ENCODE results near the gene CDCA4. TPM values are rescaled to one million over a fixed set of nuclear protein-coding genes. Genes with fewer than 3 reads are reported as not detected.

Gene CDCA4
- total and polyA plus RNA-seq, 2 experiments from 2014 or later = 13.6 to 17.1 TPM

DNA sequence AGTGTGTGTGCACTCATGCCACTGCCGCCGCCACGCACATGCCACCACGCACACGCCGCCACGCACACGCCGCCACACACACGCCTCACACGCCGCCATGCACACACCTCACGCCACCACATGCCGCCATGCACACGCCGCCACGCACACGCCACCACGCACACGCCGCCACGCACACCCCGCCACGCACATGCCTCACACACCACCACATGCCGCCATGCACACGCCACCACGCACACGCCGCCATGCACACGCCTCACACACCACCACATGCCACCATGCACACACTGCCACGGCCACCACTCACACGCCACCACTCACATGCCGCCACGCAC, 29.0 kb downstream of the CDCA4 start:
- H3K36me3 ChIP-seq (replicated peaks; ENCODE audit: insufficient read depth, low read depth) = no peaks in the 10 kb centered on the region
- WGBS (ENCODE audit: low lambda C conversion rate, missing lambda C conversion rate) = 96% methylated on average over 18 of the region's 34 CpGs

DNA sequence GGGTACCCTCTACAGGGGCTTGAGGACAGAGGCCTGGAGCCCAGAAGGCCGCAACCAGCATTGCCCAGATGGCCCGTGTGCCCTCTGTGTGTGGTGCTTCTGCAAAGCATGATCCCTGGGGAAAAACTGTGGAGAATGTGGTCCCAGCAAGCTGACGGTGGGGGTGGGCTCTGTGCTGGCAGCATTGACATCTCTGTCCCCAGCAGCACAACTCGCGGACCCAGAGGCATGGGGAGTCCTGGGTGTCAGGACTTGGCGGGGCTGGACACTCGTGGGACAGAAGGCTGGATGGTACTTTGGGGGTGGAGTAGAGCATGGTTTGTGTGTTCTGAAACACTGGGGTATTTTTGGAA, 31.0 kb downstream of the CDCA4 start:
- WGBS (ENCODE audit: low lambda C conversion rate, missing lambda C conversion rate) = 92% methylated on average over 7 of the region's 7 CpGs
- Histone ChIP-seq H3K4me1 (ENCODE audit: insufficient read depth) (peaks cover 7% of the 10 kb centered on the region), H3K27ac (no peak overlapping the region), H3K27me3 (no peaks in the 10 kb centered on the region), H3K9me2 (replicated peaks; ENCODE audit: insufficient read depth) (no peaks in the 10 kb centered on the region), H3K4me3 (no peak overlapping the region), H3K4me2 (no peak overlapping the region), H3K79me2 (peaks cover 4% of the 10 kb centered on the region), H3K9me3 (ENCODE audit: low read depth) (no peaks in the 10 kb centered on the region), H2AFZ (no peak overlapping the region), H3K36me3 (replicated peaks; ENCODE audit: insufficient read depth, low read depth) (no peaks in the 10 kb centered on the region), H4K20me1 (ENCODE audit: insufficient read depth, poor library complexity, severe bottlenecking) (no peaks in the 10 kb centered on the region)
- DNase-seq (ENCODE audit: low spot score) = no peak
- TF ChIP-seq, protein P1, sequence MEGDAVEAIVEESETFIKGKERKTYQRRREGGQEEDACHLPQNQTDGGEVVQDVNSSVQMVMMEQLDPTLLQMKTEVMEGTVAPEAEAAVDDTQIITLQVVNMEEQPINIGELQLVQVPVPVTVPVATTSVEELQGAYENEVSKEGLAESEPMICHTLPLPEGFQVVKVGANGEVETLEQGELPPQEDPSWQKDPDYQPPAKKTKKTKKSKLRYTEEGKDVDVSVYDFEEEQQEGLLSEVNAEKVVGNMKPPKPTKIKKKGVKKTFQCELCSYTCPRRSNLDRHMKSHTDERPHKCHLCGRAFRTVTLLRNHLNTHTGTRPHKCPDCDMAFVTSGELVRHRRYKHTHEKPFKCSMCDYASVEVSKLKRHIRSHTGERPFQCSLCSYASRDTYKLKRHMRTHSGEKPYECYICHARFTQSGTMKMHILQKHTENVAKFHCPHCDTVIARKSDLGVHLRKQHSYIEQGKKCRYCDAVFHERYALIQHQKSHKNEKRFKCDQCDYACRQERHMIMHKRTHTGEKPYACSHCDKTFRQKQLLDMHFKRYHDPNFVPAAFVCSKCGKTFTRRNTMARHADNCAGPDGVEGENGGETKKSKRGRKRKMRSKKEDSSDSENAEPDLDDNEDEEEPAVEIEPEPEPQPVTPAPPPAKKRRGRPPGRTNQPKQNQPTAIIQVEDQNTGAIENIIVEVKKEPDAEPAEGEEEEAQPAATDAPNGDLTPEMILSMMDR (IDR thresholded peaks at IDR 0.05; ENCODE audit: poor library complexity) = no peak
- no peak for TF ChIP-seq EZH2phosphoT487 (IDR thresholded peaks at IDR 0.05; ENCODE audit: low read depth, severe bottlenecking, unreplicated experiment)

More for the DNA sequence above, 29.0 kb downstream of the CDCA4 start:
- Histone ChIP-seq H4K20me1 (ENCODE audit: insufficient read depth, poor library complexity, severe bottlenecking) (no peaks in the 10 kb centered on the region), H3K79me2 (peaks cover under 1% of the 10 kb centered on the region), H3K4me2 (no peak overlapping the region), H3K9me2 (replicated peaks; ENCODE audit: insufficient read depth) (no peaks in the 10 kb centered on the region), H3K9me3 (ENCODE audit: low read depth) (no peaks in the 10 kb centered on the region), H2AFZ (no peak overlapping the region), H3K27ac (no peak overlapping the region), H3K4me1 (ENCODE audit: insufficient read depth) (no peaks in the 10 kb centered on the region), H3K27me3 (no peaks in the 10 kb centered on the region), H3K4me3 (no peak overlapping the region)
- DNase-seq (ENCODE audit: low spot score) = no peak
- TF ChIP-seq EZH2phosphoT487 (IDR thresholded peaks at IDR 0.05; ENCODE audit: low read depth, severe bottlenecking, unreplicated experiment) (no peak), EZH2 (IDR thresholded peaks at IDR 0.05; ENCODE audit: borderline replicate concordance) (no peak)
- TF ChIP-seq, protein P1 (IDR thresholded peaks at IDR 0.05; ENCODE audit: poor library complexity) = no peak

DNA sequence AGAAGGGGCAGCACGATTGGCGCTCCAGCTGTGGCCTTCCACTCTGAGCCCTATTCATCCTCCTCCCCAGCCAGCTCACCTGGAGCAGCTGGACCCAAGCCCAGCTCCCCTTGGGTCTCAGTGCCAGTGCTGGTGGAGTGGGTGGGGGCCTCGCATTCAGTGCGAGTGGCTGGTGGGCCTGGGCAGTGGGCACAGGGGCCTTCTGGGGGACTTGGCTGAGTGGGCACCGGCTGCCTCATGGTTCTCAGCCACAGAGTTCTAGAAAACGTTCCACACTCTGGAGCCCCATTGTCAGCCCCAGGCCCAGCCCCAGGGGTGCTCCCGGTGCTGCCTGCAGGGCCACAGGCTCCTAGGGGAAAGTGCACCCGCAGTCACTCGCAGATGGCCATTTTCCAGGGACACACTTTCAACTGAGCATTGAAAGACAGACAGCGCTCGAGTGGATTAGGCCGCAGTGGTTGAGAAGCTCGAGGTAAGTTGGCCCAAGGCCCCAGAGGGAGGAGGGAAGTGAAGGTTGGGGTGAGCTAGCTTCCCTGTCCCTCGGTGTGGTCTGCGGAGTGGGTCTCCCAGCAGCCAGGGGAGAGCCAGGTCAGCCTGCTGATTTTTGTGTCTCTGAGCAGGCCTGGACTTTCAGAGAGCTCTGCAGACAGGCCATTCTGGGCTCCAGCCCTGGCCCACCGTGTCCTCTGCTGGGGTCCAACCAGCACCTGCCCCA, 31.5 kb downstream of the CDCA4 start:
- Histone ChIP-seq H3K27ac (no peak overlapping the region), H3K9me3 (ENCODE audit: low read depth) (no peaks in the 10 kb centered on the region), H3K4me2 (no peak overlapping the region), H3K27me3 (no peaks in the 10 kb centered on the region), H3K4me3 (no peak overlapping the region), H4K20me1 (ENCODE audit: insufficient read depth, poor library complexity, severe bottlenecking) (no peaks in the 10 kb centered on the region), H2AFZ (no peak overlapping the region), H3K79me2 (peaks cover 4% of the 10 kb centered on the region), H3K36me3 (replicated peaks; ENCODE audit: insufficient read depth, low read depth) (no peaks in the 10 kb centered on the region), H3K4me1 (ENCODE audit: insufficient read depth) (peaks cover 7% of the 10 kb centered on the region), H3K9me2 (replicated peaks; ENCODE audit: insufficient read depth) (no peaks in the 10 kb centered on the region)
- no peak for TF ChIP-seq EZH2phosphoT487 (IDR thresholded peaks at IDR 0.05; ENCODE audit: low read depth, severe bottlenecking, unreplicated experiment)
- TF ChIP-seq, protein P1 (IDR thresholded peaks at IDR 0.05; ENCODE audit: poor library complexity) = no peak
- 96% methylated on average over 15 of the region's 16 CpGs for WGBS (ENCODE audit: low lambda C conversion rate, missing lambda C conversion rate)
- no peak for DNase-seq (ENCODE audit: low spot score)

Data from hepatocyte (in vitro differentiated cells).